Brain microvascular endothelial cell (primary cell): ENCODE results near the gene SPINK1.

ENCODE experiments used
- DNase-seq: peaks from one replicate; pipeline ENCODE4 v3.0.0-alpha.2; 2020
- H3K27ac ChIP-seq: fragments of 250-450 bp; sonication (Bioruptor Pico); 2 replicates; pipeline ENCODE4 v1.5.1; 2020; ENCODE audit warnings: mild to moderate bottlenecking, moderate library complexity
- H3K27me3 ChIP-seq: fragments of 250-450 bp; sonication (Bioruptor Pico); replicated peaks from 2 replicates; pipeline ENCODE4 v1.5.1; 2020; ENCODE audit warnings: mild to moderate bottlenecking
- H3K36me3 ChIP-seq: fragments of 250-450 bp; sonication (Bioruptor Pico); replicated peaks from 2 replicates; pipeline ENCODE4 v1.5.1; 2020; ENCODE audit warnings: mild to moderate bottlenecking
- H3K4me3 ChIP-seq: 2 replicates; pipeline ENCODE4 v1.5.1; 2011; ENCODE audit warnings: low read depth, mild to moderate bottlenecking, control low read depth, low read length, moderate library complexity
- CTCF ChIP-seq: IDR thresholded peaks from 2 replicates; pipeline ENCODE4 v1.5.1; 2011; ENCODE audit warnings: low read depth, mild to moderate bottlenecking, moderate library complexity, low read length, control low read depth, inconsistent platforms; ENCODE audit errors: missing control alignments
- in situ Hi-C: cut with HindIII; loops from 2 replicates; pipeline ENCODE4 v1.10.0; 2017; ENCODE audit warnings: low sequenced_read_pairs, low pct_ligation_motif_present

Gene SPINK1

DNA sequence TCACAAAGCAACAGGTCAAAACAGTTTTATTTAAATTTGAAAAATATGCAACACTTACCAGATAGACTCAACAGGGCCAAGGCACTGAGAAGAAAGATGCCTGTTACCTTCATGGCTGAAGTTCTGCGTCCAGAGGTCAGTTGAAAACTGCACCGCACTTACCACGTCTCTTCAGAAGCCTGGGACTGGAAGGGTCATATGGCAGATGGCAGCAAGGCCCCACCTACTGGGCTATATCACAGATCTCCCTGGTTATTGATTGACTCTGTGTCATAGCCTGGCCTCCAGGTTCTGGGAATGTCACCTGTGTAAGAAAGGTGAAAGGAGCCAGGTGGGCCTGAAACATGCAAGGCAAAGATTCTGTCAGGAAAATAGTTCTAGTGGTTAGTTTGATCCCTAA, at the start of gene SPINK1:
Gene SPINK1, minus strand, starts transcription at position 207 of the 400 bp plus-strand sequence. Its CDS starts 94 bp downstream, at position 113.
- no peaks in the 10 kb centered on the region for H3K36me3 ChIP-seq
- in situ Hi-C loops: no loop called here
- no peak within 1 kb of the TSS for H3K27ac ChIP-seq
- no peak for TF ChIP-seq CTCF
- DNase-seq: no peak
- no peaks in the 10 kb centered on the region for H3K27me3 ChIP-seq
- no peak within 1 kb of the TSS for H3K4me3 ChIP-seq

DNA sequence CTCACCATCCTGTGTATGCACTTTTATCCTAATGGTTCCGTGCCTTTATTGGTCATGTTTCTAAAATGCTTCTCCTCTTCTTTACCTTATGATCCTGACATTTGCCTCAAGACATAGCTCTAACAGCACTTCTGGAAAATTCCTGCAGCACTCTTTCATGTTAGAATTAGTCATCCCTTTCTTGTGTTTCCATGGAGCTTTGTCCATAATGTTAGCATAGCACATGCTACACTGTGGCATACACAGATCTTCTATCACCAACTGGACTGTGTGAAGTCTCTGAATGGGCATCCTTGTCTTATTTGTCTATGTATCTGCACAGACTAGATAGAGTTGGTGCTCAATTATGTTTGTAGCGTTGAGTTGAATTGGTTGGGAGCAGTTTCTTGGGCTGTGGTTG, 49.0 kb upstream of the SPINK1 start:
- H3K4me3 ChIP-seq: no peak overlapping the region
- no peak for DNase-seq
- H3K36me3 ChIP-seq: no peaks in the 10 kb centered on the region
- in situ Hi-C loops: no loop called here
- no peak for TF ChIP-seq CTCF
- no peaks in the 10 kb centered on the region for H3K27me3 ChIP-seq
- no peak overlapping the region for H3K27ac ChIP-seq

- TF ChIP-seq CTCF: no peak
- Histone ChIP-seq H3K27me3 (no peaks in the 10 kb centered on the region), H3K4me3 (no peak overlapping the region), H3K27ac (no peak overlapping the region), H3K36me3 (no peaks in the 10 kb centered on the region)
- no peak for DNase-seq
- in situ Hi-C loops: no loop called here
Observed at GRCh38 chr5:147879784-147880183, 48.3 kb upstream of the SPINK1 start.

DNA sequence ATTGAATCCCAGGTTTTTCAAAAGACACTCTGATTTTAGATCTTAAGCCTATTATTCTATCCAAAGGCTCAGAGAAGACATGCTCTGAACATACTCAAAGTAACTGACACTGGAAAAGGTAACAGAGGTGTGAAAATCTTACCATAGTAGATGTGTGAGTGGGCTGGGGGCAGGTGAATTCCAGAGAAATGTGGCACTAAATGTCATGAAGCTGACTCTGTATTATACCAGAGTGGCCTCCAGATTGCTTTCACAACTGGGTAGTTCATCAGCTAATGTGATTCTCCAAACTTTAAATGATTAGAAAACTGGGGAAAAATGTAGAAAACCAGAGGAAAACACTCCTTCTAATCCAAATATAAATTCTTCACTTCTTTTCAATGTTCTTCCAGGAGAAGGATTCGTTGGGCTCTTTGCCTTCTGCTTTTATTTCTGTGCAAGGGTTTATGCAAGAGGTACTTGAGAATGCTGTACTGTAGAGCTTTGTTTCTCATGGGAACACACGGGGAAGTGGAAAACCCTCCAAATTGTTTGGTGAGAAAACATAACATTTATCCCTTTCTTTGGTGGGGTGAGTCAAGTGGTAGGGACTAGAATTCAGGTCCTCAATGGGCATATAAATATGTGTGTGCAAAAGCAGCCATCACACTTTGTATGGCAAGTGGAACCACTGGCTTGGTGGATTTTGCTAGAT, 46.7 kb upstream of the SPINK1 start, which contains the start of gene SCGB3A2:
Gene SCGB3A2, plus strand, starts transcription at position 646 of the 694 bp plus-strand sequence. CDS start 93 bp downstream, outside the sequence.
- H3K4me3 ChIP-seq: no peak within 1 kb of the TSS
- DNase-seq: no peak
- H3K36me3 ChIP-seq: no peaks in the 10 kb centered on the region
- no peak within 1 kb of the TSS for H3K27ac ChIP-seq
- in situ Hi-C loops: no loop called here
- no peaks in the 10 kb centered on the region for H3K27me3 ChIP-seq
- no peak for TF ChIP-seq CTCF

DNA sequence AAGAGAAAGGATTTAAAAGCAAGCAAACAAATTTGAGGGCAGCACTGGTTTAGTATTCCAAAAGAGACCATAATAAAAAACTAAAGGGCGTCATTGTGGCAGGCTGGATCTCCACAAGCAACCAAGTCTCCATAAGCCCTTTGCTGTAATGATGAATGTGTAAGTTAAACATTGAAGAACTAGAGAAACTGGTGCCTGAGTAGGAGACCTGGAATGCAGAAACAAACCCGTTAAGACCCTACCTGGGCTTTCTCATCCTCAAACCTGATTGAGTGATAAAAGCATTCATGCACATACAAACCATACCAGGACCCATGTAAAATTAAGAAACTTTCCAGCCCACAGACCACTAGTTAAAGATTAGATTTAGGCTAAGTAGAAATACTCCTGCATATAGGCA, 45.2 kb upstream of the SPINK1 start:
- H3K27ac ChIP-seq: no peak overlapping the region
- in situ Hi-C loops: no loop called here
- H3K27me3 ChIP-seq: no peaks in the 10 kb centered on the region
- no peaks in the 10 kb centered on the region for H3K36me3 ChIP-seq
- no peak for TF ChIP-seq CTCF
- DNase-seq: no peak
- no peak overlapping the region for H3K4me3 ChIP-seq

- H3K27ac ChIP-seq: no peak overlapping the region
- H3K36me3 ChIP-seq: no peaks in the 10 kb centered on the region
- DNase-seq: no peak
- no peak overlapping the region for H3K4me3 ChIP-seq
- H3K27me3 ChIP-seq: no peaks in the 10 kb centered on the region
- in situ Hi-C loops: no loop called here
- no peak for TF ChIP-seq CTCF
Observed at GRCh38 chr5:147876141-147876540, 44.7 kb upstream of the SPINK1 start.
